GM12878 (cell line): ENCODE results near the gene SDCCAG8. TPM values are rescaled to one million over a fixed set of nuclear protein-coding genes. Genes with fewer than 3 reads are reported as not detected.

ENCODE experiments used
- ATAC-seq: fragments of 200-7000 bp; cut with Tn5 transposase; 3 replicates; pipeline ENCODE4 v1.9.1; 2020; ENCODE audit warnings: mild to moderate bottlenecking, moderate library complexity
- BruUV-seq: library from RNA; stranded (reverse); fragments of 400-500 nt; replicated peaks from 2 replicates; lab custom pipeline; 2021; lab: Mats Ljungman, UMichigan
- CTCF ChIA-PET: fragments of 300-600 bp; sonication (Branson Sonifier 250); formaldehyde crosslinking; extraction: SDS; loops from one replicate; lab custom pipeline; 2021; ENCODE audit warnings: inconsistent platforms; lab: Yijun Ruan, JAX
- POLR2A ChIA-PET: fragments of 350-600 bp; formaldehyde crosslinking; extraction: SDS; loops from one replicate; lab custom pipeline; 2021; ENCODE audit warnings: inconsistent platforms; lab: Charles Lee
- RAD21 ChIA-PET: fragments of 300-600 bp; sonication (Branson Sonifier 250); formaldehyde crosslinking; loops from one replicate; lab custom pipeline; 2023; ENCODE audit warnings: antibody characterized with exemption; ENCODE audit not compliant: unreplicated experiment; lab: Charles Lee
- SMC1A ChIA-PET: fragments of 300-600 bp; sonication (Branson Sonifier 250); formaldehyde crosslinking; loops from one replicate; lab custom pipeline; 2023; ENCODE audit not compliant: unreplicated experiment, uncharacterized antibody; lab: Charles Lee
- DNase-seq: peaks from one replicate; pipeline ENCODE4 v3.0.0-alpha.2; 2011; ENCODE audit warnings: low read depth, low spot score
- FAIRE-seq: peaks from 3 replicates; lab custom pipeline; 2011; peaks lifted over from hg19 to GRCh38; lab: Jason Lieb, UNC
- H2AFZ ChIP-seq: 2 replicates; pipeline ENCODE4 v1.6.0; 2011; ENCODE audit warnings: low read depth, low read length, control low read depth; ENCODE audit not compliant: control insufficient read depth
- H3K27ac ChIP-seq: 2 replicates; pipeline ENCODE4 v1.5.1; 2011; ENCODE audit warnings: control low read depth; ENCODE audit not compliant: control insufficient read depth, insufficient read depth
- H3K27me3 ChIP-seq, 2 experiments: replicated peaks in 1 of 2; 2 replicates each; pipeline versions ENCODE4 v1.6.0 to v1.6.1; 2011; ENCODE audit warnings: low read length in 1 of 2; ENCODE audit not compliant: control insufficient read depth in 2 of 2, insufficient read depth in 2 of 2
- H3K36me3 ChIP-seq, 2 experiments: 2 replicates each; pipeline ENCODE4 v1.5.1; 2011; ENCODE audit warnings: low read length in 1 of 2; ENCODE audit not compliant: control insufficient read depth in 2 of 2, insufficient read depth in 2 of 2
- H3K4me1 ChIP-seq: 2 replicates; pipeline ENCODE4 v1.6.1; 2011; ENCODE audit warnings: mild to moderate bottlenecking, low read length, moderate library complexity, mixed read lengths; ENCODE audit not compliant: control insufficient read depth, insufficient read depth
- H3K4me2 ChIP-seq: 2 replicates; pipeline ENCODE4 v1.6.0; 2011; ENCODE audit warnings: control low read depth; ENCODE audit not compliant: control insufficient read depth, insufficient read depth
- H3K4me3 ChIP-seq: fragments of 200-600 bp; sonication (generic); 2 replicates; pipeline ENCODE4 v1.5.1; 2016
- H3K79me2 ChIP-seq: 2 replicates; pipeline ENCODE4 v1.6.0; 2011; ENCODE audit warnings: low read length; ENCODE audit not compliant: control insufficient read depth, insufficient read depth
- H3K9ac ChIP-seq: 2 replicates; pipeline ENCODE4 v1.8.0; 2011; ENCODE audit warnings: low read length, control low read depth, mixed read lengths; ENCODE audit not compliant: control insufficient read depth, insufficient read depth
- H3K9me3 ChIP-seq: replicated peaks from 3 replicates; pipeline ENCODE4 v1.5.1; 2011; ENCODE audit warnings: mild to moderate bottlenecking, low read length; ENCODE audit not compliant: control insufficient read depth, insufficient read depth
- H4K20me1 ChIP-seq: 2 replicates; pipeline ENCODE4 v1.6.0; 2011; ENCODE audit not compliant: control insufficient read depth, insufficient read depth
- ATF7 ChIP-seq: fragments of 450-650 bp; IDR thresholded peaks from 2 replicates; pipeline ENCODE4 v1.6.1; 2016; ENCODE audit warnings: low read depth, mild to moderate bottlenecking
- BCLAF1 ChIP-seq: fragments of 450-650 bp; IDR thresholded peaks from 2 replicates; pipeline ENCODE4 v1.6.1; 2017; ENCODE audit warnings: antibody characterized with exemption, mild to moderate bottlenecking, moderate library complexity
- HDAC6 ChIP-seq: fragments of 200-600 bp; sonication (generic); IDR thresholded peaks from one replicate; pipeline ENCODE4 v1.8.0; 2017; ENCODE audit warnings: antibody characterized with exemption; ENCODE audit not compliant: unreplicated experiment
- JUND ChIP-seq: IDR thresholded peaks from 2 replicates; pipeline ENCODE4 v1.6.1; 2012; ENCODE audit warnings: low read depth, mild to moderate bottlenecking, low read length, improper control_type of control experiment, moderate library complexity
- MAX ChIP-seq: IDR thresholded peaks from 2 replicates; pipeline ENCODE4 v1.6.1; 2012; ENCODE audit warnings: low read depth, low read length, improper control_type of control experiment
- MEF2A ChIP-seq: IDR thresholded peaks from 2 replicates; pipeline ENCODE4 v1.6.1; 2011; ENCODE audit warnings: low read depth, mild to moderate bottlenecking, low read length, moderate library complexity; ENCODE audit not compliant: insufficient read depth
- MEF2B ChIP-seq: fragments of 450-650 bp; IDR thresholded peaks from 2 replicates; pipeline ENCODE4 v1.6.1; 2018; ENCODE audit warnings: mild to moderate bottlenecking, moderate library complexity; ENCODE audit not compliant: partially characterized antibody, poor library complexity, severe bottlenecking
- NR2C2 ChIP-seq: IDR thresholded peaks from 2 replicates; pipeline ENCODE4 v1.6.1; 2011; ENCODE audit warnings: borderline replicate concordance, low read depth; ENCODE audit not compliant: control insufficient read depth, insufficient read length
- NR2F1 ChIP-seq: fragments of 450-650 bp; conservative IDR thresholded peaks from 2 replicates; pipeline ENCODE4 v1.6.1; 2017; ENCODE audit warnings: mild to moderate bottlenecking
- PBX3 ChIP-seq: IDR thresholded peaks from 2 replicates; pipeline ENCODE4 v1.6.1; 2011; ENCODE audit warnings: mild to moderate bottlenecking, low read depth, low read length, moderate library complexity; ENCODE audit not compliant: insufficient replicate concordance
- POLR2AphosphoS2 ChIP-seq: IDR thresholded peaks from 2 replicates; pipeline ENCODE4 v1.6.1; 2011; ENCODE audit warnings: low read depth, mild to moderate bottlenecking, low read length, improper control_type of control experiment, moderate library complexity
- SIX5 ChIP-seq: IDR thresholded peaks from 2 replicates; pipeline ENCODE4 v1.6.1; 2011; ENCODE audit warnings: mild to moderate bottlenecking, low read depth, low read length, moderate library complexity; ENCODE audit not compliant: severe bottlenecking
- SREBF2 ChIP-seq: IDR thresholded peaks from 2 replicates; pipeline ENCODE4 v1.6.1; 2012; ENCODE audit warnings: mild to moderate bottlenecking, low read length
- WGBS: methylation state at CpG from one replicate; pipeline ENCODE4 v1.1.6; 2016; ENCODE audit warnings: low lambda C conversion rate; ENCODE audit not compliant: insufficient replicate concordance, insufficient coverage; ENCODE audit errors: missing lambda C conversion rate; 5-methylcytosine and 5-hydroxymethylcytosine counted together
- in situ Hi-C: fragments of 300-500 bp; cut with MboI; formaldehyde crosslinking; loops from 9 replicates; pipeline ENCODE4 v1.14.3; 2018; ENCODE audit warnings: mixed read lengths
- intact Hi-C: fragments of 100-400 bp; cut with micrococcal nuclease; formaldehyde crosslinking; loops from one replicate; pipeline ENCODE4 v1.14.2; 2022; ENCODE audit not compliant: unreplicated experiment
- polyA plus RNA-seq, 11 experiments: library from polyadenylated mRNA; depleted of rRNA in 4 of 11; unstranded in 6 of 11; stranded (reverse) in 5 of 11; fragments of >200 nt; fragmentation: Nextera tagmentation in 4 of 11; fragmentation: Illumina TruSeq in 1 of 11; extraction: Ambion mirVana in 4 of 11; extraction: Trizol in 1 of 11; gene quantifications; 1 replicate in 1 of 11; 2 replicates in 10 of 11; pipeline versions ENCODE4 v1.2.1 to v1.2.3, GENCODE V29; 2011 to 2016; ENCODE audit warnings: inconsistent platforms in 2 of 11, missing spikeins in 2 of 11, low read depth in 1 of 11
- total RNA-seq, 4 experiments: library from RNA; depleted of rRNA in 3 of 4; stranded (reverse); fragments of >200 nt in 3 of 4; fragmentation: Illumina TruSeq in 1 of 4; extraction: Trizol in 1 of 4; gene quantifications; 2 replicates each; pipeline versions ENCODE4 v1.2.1 to v1.2.3, GENCODE V29; 2013 to 2021
- TF ChIP-seq, protein P1 (sequence below): fragments of 450-650 bp; IDR thresholded peaks from 2 replicates; pipeline ENCODE4 v1.6.1; 2014; ENCODE audit warnings: mild to moderate bottlenecking
- TF ChIP-seq, protein P2 (sequence below): fragments of 450-650 bp; IDR thresholded peaks from 2 replicates; pipeline ENCODE4 v1.6.1; 2017; ENCODE audit warnings: borderline replicate concordance

The SDCCAG8 gene
- total and polyA plus RNA-seq, 10 of the 15 experiments (the other 5 are each of a cell fraction or from before 2014, with no cell fraction given), result 15.0 to 25.6 (median 20.6) TPM

- H3K9me3 ChIP-seq, result no peaks in the 10 kb centered on the region
- ChIA-PET RAD21 (no interaction called here), CTCF (interaction anchor here (0.5 kb wide), 1 partner anchor 829 kb away, joined by 3 read pairs; no protein-coding TSS in a partner anchor), SMC1A (no interaction called here), POLR2A (interaction anchor here (0.7 kb wide), 1 partner anchor 1385 kb away, joined by 4 read pairs; no protein-coding TSS in a partner anchor)
- H3K4me3 ChIP-seq, result no peak overlapping the region
- in situ Hi-C loops (no loop called here), intact Hi-C loops (no loop called here)
- no peaks in the 10 kb centered on the region for H4K20me1 ChIP-seq
- H3K36me3 ChIP-seq, result no peaks in the 10 kb centered on the region
- H3K27ac ChIP-seq, result no peak overlapping the region
- H3K27me3 ChIP-seq, result no peaks in the 10 kb centered on the region
- 98% methylated on average over 4 of the region's 4 CpGs for WGBS
- no peak overlapping the region for H2AFZ ChIP-seq
- TF ChIP-seq, protein P1, sequence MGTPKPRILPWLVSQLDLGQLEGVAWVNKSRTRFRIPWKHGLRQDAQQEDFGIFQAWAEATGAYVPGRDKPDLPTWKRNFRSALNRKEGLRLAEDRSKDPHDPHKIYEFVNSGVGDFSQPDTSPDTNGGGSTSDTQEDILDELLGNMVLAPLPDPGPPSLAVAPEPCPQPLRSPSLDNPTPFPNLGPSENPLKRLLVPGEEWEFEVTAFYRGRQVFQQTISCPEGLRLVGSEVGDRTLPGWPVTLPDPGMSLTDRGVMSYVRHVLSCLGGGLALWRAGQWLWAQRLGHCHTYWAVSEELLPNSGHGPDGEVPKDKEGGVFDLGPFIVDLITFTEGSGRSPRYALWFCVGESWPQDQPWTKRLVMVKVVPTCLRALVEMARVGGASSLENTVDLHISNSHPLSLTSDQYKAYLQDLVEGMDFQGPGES, result no peak
- no peak for TF ChIP-seq JUND
- no peak for TF ChIP-seq POLR2AphosphoS2
- no peak for TF ChIP-seq MEF2B
- no peak for TF ChIP-seq MEF2A
- no peak for TF ChIP-seq SREBF2
- TF ChIP-seq PBX3, result no peak
- TF ChIP-seq SIX5, result no peak
- TF ChIP-seq, protein P2, sequence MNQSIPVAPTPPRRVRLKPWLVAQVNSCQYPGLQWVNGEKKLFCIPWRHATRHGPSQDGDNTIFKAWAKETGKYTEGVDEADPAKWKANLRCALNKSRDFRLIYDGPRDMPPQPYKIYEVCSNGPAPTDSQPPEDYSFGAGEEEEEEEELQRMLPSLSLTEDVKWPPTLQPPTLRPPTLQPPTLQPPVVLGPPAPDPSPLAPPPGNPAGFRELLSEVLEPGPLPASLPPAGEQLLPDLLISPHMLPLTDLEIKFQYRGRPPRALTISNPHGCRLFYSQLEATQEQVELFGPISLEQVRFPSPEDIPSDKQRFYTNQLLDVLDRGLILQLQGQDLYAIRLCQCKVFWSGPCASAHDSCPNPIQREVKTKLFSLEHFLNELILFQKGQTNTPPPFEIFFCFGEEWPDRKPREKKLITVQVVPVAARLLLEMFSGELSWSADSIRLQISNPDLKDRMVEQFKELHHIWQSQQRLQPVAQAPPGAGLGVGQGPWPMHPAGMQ, result no peak
- no peak for TF ChIP-seq MAX
- no peak for TF ChIP-seq NR2F1
- TF ChIP-seq ATF7, result no peak
- TF ChIP-seq NR2C2, result no peak
- no peak for TF ChIP-seq BCLAF1
- TF ChIP-seq HDAC6, result no peak
- FAIRE-seq (no peak), ATAC-seq (no peak), DNase-seq (no peak)
- BruUV-seq, result no TSS peak
- no peak overlapping the region for H3K4me2 ChIP-seq
- no peaks in the 10 kb centered on the region for H3K79me2 ChIP-seq
- H3K9ac ChIP-seq, result no peak overlapping the region
- H3K4me1 ChIP-seq, result no peaks in the 10 kb centered on the region
These were observed 187.7 kb downstream of the SDCCAG8 start for GRCh38 chr1:243443557-243443956.
